HG03064 (cell line): ENCODE results near the gene KBTBD3.
"Not testable (repeated sequence)": the region's sequence is repeated elsewhere in the genome, so short reads cannot be mapped to it uniquely, and the experiment has no call there.

ENCODE experiments used
- ATAC-seq: cut with Tn5 transposase; IDR thresholded peaks from one replicate; pipeline ENCODE4 v1.9.1; 2021; ENCODE audit warnings: low read depth; ENCODE audit not compliant: unreplicated experiment

Gene KBTBD3

DNA sequence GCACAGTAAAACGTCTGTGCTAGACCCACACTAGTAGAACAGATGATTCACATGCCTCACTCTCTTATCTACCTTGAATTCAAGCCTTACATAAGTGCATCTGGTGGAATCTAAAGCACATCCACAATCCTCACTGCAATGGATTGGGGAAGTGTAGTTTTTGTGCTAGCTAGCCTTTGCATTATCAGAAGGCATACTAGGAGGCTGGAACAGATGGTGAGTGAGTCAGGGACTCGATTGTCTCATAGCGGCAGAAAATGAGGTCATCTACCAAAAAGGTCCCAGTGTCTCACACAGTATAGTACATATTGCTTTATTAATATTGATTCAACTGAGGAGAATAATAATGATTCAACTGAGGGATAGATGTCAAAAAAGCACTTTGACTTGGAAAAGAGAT lies 64.4 kb downstream of the KBTBD3 start:
- no peak for ATAC-seq

DNA sequence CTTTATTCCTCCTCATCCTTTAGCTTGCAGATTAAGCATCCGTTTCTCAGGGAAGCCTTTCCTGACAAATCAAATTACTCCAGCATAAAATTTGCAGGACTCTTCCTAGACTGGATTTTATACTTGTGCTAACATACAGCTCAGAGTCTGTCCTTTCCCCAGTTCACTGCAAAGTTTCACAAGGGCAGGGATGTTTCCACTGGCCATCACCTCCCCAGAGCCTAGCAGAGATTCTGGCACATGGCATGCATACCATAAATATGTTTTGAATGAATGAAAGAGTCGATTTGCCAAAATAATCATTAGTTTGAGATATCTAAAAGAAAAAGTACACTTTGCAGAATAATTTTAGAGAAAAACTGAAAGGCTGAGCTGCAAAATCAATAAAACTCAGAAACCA lies 65.7 kb downstream of the KBTBD3 start:
- ATAC-seq: no peak

DNA sequence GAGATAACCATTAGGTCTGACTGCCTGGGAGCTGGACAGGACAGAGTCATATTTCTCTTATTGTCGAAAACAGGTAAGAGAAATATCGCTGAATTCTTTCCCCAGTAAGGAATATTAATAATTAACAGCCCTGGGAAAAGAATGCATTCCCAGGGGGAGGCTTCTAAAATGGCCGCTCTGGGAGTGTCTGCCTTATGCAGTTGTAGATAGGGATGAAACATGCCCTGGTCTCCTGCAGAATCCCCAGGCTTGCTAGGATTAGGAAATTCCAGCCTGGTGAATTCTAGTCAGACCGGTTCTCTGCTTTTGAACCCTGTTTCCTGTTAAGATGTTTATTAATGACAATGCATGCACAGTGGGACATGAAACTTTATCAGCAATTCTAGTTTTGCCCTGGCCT lies 74.1 kb downstream of the KBTBD3 start:
- not testable (repeated sequence) for ATAC-seq

DNA sequence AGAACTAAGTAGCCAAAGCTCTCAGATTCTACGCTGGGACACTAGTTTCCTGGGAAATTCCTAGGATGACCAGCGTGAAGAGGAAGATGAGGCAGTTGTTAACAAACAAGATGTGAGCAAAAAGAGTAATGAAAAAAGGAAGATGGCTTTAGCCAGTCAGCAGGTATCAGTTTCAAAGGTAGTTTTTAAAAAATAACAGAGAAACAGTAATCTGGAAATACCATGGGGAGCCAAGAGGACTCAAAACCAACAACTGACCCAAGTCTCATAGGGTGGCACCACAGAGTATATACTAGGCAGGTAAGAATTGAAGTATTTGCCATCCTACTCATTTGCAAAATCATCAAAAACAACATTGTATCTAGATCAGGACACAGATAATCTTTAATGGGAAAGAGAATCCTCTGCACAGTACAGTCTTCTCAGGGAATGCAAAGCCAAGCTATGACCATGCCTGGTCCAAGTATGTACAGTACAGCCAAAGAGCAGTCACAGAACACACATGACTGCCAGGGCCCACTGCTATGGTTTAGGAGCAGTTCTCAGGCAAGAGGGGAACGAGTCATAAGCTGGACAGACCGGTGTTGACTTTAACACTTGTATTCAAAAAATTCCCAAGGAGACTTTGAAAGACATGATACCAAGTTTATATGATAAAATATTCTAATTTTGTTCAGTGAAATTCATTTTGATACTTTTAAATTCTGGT lies 75.7 kb downstream of the KBTBD3 start:
- no peak for ATAC-seq
